Epidermal melanocyte (primary cell): ENCODE results near the gene CX3CL1.
"Not testable (repeated sequence)": the region's sequence is repeated elsewhere in the genome, so short reads cannot be mapped to it uniquely, and the experiment has no call there.

Experiments
- DNase-seq: peaks from one replicate; pipeline ENCODE4 v3.0.0; 2011; ENCODE audit warnings: low spot score; ENCODE audit not compliant: insufficient read length

The CX3CL1 gene

GRCh38 chr16:57382535-57383275 is 10.4 kb downstream of the CX3CL1 start:
- no peak for DNase-seq

- no peak for DNase-seq
Measured at GRCh38 chr16:57383276-57384247, 11.3 kb downstream of the CX3CL1 start.

GRCh38 chr16:57384248-57385070 is 12.2 kb downstream of the CX3CL1 start:
- no peak for DNase-seq

DNA sequence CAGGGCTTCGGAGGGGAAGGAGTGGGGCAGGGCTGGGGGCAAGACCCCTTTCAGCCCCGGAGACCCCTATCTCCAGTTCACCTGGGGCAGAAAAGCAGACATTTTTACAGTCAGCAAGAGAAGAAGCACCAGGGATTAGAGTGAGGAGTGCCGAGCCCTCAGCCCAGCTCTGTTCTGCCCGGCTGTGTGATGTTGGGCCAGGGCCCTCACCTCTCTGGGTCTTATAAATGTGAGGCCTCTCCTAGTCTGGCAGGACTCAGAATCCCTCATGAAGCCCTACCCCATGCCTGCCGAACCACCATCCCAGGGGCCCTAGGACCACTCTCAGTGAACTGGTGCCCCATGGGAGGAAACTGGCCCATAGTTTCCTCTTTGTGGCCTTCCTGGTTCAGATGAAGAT is 12.8 kb downstream of the CX3CL1 start:
- DNase-seq = no peak

- no peak for DNase-seq
Measured at GRCh38 chr16:57386381-57386951, 14.2 kb downstream of the CX3CL1 start.

DNA sequence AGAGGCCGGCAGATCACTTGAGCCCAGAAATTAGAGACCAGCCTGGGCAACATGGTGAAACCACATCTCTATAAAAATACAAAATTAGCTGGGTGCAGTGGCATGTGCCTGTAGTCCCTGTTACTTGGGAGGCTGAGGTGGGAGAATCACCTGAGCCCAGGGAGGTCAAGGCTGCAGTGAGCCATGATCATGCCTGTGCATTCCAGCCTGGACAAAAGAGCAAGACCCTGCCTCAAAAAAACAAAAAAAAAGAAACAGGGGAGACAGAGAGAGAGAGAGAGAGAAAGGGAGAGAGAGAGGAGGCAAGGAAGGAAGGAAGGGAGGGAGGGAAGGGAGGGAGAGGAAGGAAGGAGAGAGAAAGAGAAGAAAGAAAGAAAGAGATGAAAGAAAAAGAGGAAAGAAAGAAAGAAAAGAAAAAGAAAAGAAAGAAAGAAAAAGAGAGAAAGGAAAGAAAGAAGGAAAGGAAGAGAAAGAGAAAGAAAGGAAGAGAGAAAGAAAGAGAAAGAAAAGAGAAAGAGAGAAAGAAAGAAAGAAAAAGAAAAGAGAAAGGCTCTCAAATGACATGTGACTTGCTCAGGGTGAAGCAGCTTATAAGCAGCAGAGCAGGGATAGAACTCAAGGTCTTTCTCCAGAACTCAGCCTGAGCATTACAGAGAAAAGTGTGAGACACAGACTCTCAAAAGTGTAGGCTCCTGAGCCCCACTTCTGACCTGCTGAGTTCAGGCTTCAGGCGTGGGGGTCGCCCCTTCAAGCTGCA is 15.5 kb downstream of the CX3CL1 start:
- no peak for DNase-seq

- DNase-seq = no peak
Measured at GRCh38 chr16:57388359-57389086, 16.2 kb downstream of the CX3CL1 start.

DNA sequence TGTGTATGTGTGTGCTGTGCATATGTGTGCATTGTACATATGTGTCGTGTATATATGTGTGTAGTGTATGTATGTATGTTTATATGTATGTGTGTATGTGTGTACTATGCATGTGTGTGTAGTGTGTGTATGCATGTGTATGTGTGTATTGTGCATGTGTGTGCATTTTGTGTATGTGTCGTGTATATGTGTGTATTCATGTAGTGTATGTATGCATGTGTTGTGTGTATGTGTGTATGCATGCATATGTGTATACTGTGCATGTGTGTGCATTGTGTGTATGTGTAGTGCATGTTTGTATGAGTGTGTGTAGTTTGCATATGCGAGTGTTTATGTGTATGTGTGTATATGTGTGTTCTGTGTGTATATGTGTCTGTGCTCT is 16.8 kb downstream of the CX3CL1 start:
- DNase-seq = no peak

- peak; percentile 55 for DNase-seq
Measured at GRCh38 chr16:57390636-57391295, 18.5 kb downstream of the CX3CL1 start.

GRCh38 chr16:57391300-57391699 is 19.0 kb downstream of the CX3CL1 start:
- DNase-seq = no peak

GRCh38 chr16:57391708-57392107 is 19.4 kb downstream of the CX3CL1 start:
- no peak for DNase-seq

- DNase-seq = no peak
Measured at GRCh38 chr16:57392694-57393093, 20.4 kb downstream of the CX3CL1 start.

DNA sequence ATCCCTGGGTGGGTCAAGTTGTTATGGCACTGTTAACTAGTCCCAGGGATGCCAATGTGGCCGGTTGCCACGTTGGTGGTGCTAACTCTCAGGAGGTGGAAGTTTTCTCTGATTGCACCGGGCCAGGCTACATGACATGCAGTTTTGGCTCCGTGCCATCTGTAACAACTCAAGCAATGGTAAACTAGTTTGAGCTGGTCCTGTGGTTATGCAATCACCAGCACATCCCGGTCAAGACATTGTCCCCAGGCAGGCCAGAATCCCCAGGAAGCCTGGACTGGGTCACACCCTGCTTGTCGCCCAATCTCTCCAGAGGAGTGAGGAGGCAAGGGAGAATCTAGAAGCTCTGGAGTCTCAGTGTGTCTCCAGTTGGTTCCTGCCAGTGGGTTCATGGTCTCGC is 22.2 kb downstream of the CX3CL1 start:
- DNase-seq = no peak

GRCh38 chr16:57395026-57395425 is 22.7 kb downstream of the CX3CL1 start:
- no peak for DNase-seq

DNA sequence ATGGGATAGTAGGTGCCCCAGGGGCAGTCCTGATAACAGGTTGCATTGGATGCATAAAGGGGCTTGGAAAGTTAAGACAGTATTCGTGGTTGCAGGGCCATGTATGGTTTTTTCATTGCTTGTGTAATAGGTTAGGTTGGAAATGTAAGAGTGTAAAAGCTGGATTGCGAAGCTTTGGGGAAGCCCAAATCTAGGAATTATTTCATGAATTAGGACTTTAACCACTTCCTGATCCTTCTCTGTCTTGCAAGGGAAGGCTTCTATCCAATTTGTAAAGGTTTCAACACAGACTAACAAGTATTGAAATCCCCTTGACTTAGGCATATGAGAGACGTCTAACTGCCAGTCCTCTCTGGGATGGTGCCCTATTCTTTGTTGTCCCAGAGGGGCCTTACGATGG is 24.5 kb downstream of the CX3CL1 start:
- no peak for DNase-seq

GRCh38 chr16:57397493-57397892 is 25.2 kb downstream of the CX3CL1 start:
- not testable (repeated sequence) for DNase-seq

- no peak for DNase-seq
Measured at GRCh38 chr16:57401943-57402640, 29.8 kb downstream of the CX3CL1 start.

- no peak for DNase-seq
Measured at GRCh38 chr16:57403965-57404817, 31.9 kb downstream of the CX3CL1 start, which contains the start of gene CCL17. CCL17 (plus strand) TSS chr16:57404767; CDS start chr16:57413933, 9,166 bp downstream.
